SU-DHL-6 (cell line): ENCODE measurements around the gene EID2B.

ENCODE experiments used
- H2AFZ ChIP-seq: fragments of 200-600 bp; sonication (generic); 2 replicates; pipeline ENCODE4 v1.6.1; 2014; ENCODE audit warnings: low read depth, mild to moderate bottlenecking, moderate library complexity, mixed read lengths, antibody characterized with exemption, low read length; ENCODE audit not compliant: severe bottlenecking
- H3F3A ChIP-seq: fragments of 200-600 bp; shearing (Covaris generic); 2 replicates; pipeline ENCODE4 v1.6.0; 2016; ENCODE audit warnings: antibody characterized with exemption, mild to moderate bottlenecking; ENCODE audit not compliant: insufficient read depth
- H3K27ac ChIP-seq: fragments of 200-600 bp; sonication (generic); 2 replicates; pipeline ENCODE4 v1.5.1; 2016; ENCODE audit warnings: low read depth, mild to moderate bottlenecking, low read length, moderate library complexity, mixed read lengths
- H3K27me3 ChIP-seq: fragments of 200-600 bp; sonication (generic), shearing (Covaris generic); 2 replicates; pipeline ENCODE4 v1.6.0; 2014; ENCODE audit warnings: mild to moderate bottlenecking, low read length
- H3K36me3 ChIP-seq: fragments of 200-600 bp; sonication (generic); 2 replicates; pipeline ENCODE4 v1.6.1; 2014; ENCODE audit warnings: mild to moderate bottlenecking, low read length, mixed read lengths
- H3K4me2 ChIP-seq: fragments of 300-600, 200-600 bp; shearing (Covaris generic), sonication (generic); 2 replicates; pipeline ENCODE4 v1.6.0; 2014; ENCODE audit warnings: low read length, low read depth, mild to moderate bottlenecking; ENCODE audit not compliant: poor library complexity, severe bottlenecking
- H3K4me3 ChIP-seq: fragments of 200-600 bp; sonication (generic); 2 replicates; pipeline ENCODE4 v1.5.1; 2014; ENCODE audit warnings: antibody characterized with exemption, low read length, mild to moderate bottlenecking, mixed read lengths; ENCODE audit not compliant: insufficient read depth, poor library complexity, severe bottlenecking
- H3K79me2 ChIP-seq: fragments of 200-600 bp; sonication (generic); 2 replicates; pipeline ENCODE4 v1.6.1; 2014; ENCODE audit warnings: mild to moderate bottlenecking, low read length, moderate library complexity; ENCODE audit not compliant: insufficient read depth
- H3K9ac ChIP-seq: fragments of 200-600 bp; sonication (generic); 2 replicates; pipeline ENCODE4 v1.7.0; 2014; ENCODE audit warnings: mild to moderate bottlenecking, low read length
- H3K9me2 ChIP-seq: fragments of 200-600 bp; sonication (generic); replicated peaks from 2 replicates; pipeline ENCODE4 v1.6.1; 2014; ENCODE audit warnings: low read length; ENCODE audit not compliant: insufficient read depth
- H3K9me3 ChIP-seq: fragments of 200-600 bp; sonication (generic); 2 replicates; pipeline ENCODE4 v1.6.1; 2014; ENCODE audit warnings: low read length, mixed read lengths; ENCODE audit not compliant: insufficient read depth
- H4K20me1 ChIP-seq: fragments of 200-600 bp; sonication (generic); 2 replicates; pipeline ENCODE4 v1.6.1; 2014; ENCODE audit warnings: low read depth, mild to moderate bottlenecking, antibody characterized with exemption, low read length, moderate library complexity, mixed read lengths
- EZH2phosphoT487 ChIP-seq: fragments of 200-600 bp; sonication (generic), shearing (Covaris generic); conservative IDR thresholded peaks from 2 replicates; pipeline ENCODE4 v1.6.1; 2018; ENCODE audit warnings: mild to moderate bottlenecking, antibody characterized with exemption, low read length, moderate library complexity, mixed read lengths
- TF ChIP-seq, protein P1 (sequence below): fragments of 200-600 bp; sonication (generic); IDR thresholded peaks from one replicate; pipeline ENCODE4 v1.5.1; 2017; ENCODE audit warnings: antibody characterized with exemption, mild to moderate bottlenecking, low read length, moderate library complexity; ENCODE audit not compliant: insufficient read depth, poor library complexity, severe bottlenecking

Gene EID2B

DNA sequence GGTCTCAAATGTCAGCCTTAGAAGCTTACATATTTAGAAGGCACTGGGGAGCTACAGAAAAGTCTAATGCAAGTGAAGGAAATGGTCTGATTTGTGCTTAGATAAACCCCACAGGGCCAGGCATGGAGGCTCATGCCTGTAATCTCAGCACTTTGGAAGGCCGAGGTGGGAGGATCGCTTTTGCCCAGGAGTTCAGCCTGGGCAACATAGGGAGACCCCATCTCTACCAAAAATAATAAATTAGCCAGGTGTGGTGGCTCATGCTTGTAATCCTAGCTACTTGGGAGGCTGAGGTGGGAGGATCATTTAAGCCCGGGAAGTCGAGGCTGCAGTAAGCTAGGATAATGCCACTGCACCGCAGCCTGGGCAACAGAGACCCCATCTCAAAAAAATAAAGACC, 36.6 kb downstream of the EID2B start:
- TF ChIP-seq, protein P1, sequence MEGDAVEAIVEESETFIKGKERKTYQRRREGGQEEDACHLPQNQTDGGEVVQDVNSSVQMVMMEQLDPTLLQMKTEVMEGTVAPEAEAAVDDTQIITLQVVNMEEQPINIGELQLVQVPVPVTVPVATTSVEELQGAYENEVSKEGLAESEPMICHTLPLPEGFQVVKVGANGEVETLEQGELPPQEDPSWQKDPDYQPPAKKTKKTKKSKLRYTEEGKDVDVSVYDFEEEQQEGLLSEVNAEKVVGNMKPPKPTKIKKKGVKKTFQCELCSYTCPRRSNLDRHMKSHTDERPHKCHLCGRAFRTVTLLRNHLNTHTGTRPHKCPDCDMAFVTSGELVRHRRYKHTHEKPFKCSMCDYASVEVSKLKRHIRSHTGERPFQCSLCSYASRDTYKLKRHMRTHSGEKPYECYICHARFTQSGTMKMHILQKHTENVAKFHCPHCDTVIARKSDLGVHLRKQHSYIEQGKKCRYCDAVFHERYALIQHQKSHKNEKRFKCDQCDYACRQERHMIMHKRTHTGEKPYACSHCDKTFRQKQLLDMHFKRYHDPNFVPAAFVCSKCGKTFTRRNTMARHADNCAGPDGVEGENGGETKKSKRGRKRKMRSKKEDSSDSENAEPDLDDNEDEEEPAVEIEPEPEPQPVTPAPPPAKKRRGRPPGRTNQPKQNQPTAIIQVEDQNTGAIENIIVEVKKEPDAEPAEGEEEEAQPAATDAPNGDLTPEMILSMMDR: no peak
- no peak for TF ChIP-seq EZH2phosphoT487
- Histone ChIP-seq H3K27me3 (no peaks in the 10 kb centered on the region), H3K4me3 (no peak overlapping the region), H3K9me3 (no peaks in the 10 kb centered on the region), H3K9me2 (no peaks in the 10 kb centered on the region), H3K27ac (no peak overlapping the region), H3K36me3 (no peaks in the 10 kb centered on the region), H3F3A (0 out of 2 replicates have a peak, but pooled peaks cover 3% of the 10 kb centered on the region), H2AFZ (no peak overlapping the region), H3K4me2 (no peak overlapping the region), H3K9ac (no peak overlapping the region), H4K20me1 (no peaks in the 10 kb centered on the region), H3K79me2 (no peaks in the 10 kb centered on the region)

DNA sequence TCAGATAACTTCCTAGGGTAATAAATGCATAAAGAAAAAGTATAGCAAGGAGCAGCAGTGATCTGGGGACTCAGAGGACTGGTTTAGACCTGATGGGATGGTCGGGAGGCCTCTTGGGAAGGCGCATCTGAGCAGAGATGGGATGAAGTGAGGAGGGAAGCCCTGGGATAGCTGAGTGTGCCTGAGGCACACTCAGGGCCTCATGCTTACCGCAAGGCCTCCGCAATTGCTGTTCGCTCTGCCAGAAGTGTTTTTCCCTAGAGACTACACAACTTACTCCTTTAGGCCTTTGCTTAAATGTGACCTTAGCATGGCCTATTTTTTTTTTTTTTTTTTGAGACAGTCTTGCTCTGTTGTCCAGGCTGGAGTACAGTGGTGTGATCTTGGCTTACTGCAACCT, 38.0 kb downstream of the EID2B start:
- Histone ChIP-seq H3K27me3 (no peaks in the 10 kb centered on the region), H3K9ac (no peak overlapping the region), H3K79me2 (no peaks in the 10 kb centered on the region), H3F3A (0 out of 2 replicates have a peak, but pooled peaks cover 3% of the 10 kb centered on the region), H3K4me3 (no peak overlapping the region), H3K9me2 (no peaks in the 10 kb centered on the region), H3K4me2 (no peak overlapping the region), H3K9me3 (no peaks in the 10 kb centered on the region), H2AFZ (no peak overlapping the region), H3K36me3 (no peaks in the 10 kb centered on the region), H4K20me1 (no peaks in the 10 kb centered on the region), H3K27ac (no peak overlapping the region)
- TF ChIP-seq EZH2phosphoT487: no peak
- TF ChIP-seq, protein P1: no peak

DNA sequence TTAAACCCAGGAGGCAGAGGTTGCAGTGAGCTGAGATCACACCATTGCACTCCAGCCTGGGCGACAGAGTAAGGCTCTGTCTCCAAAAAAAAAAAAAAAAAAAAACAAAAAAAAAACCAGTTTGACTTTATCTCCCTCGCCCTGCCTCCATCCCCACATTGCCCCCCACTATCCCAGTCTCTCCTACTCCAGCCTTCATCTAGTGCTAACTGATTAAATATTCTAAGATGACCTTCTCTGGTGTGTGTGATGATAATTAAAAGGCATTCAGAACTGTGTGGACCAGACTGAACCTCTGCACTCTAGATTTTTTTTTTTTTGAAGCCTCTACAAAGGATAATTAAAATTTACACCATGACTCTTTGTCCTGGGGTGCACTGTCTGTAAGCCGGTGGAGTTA, 39.9 kb downstream of the EID2B start:
- Histone ChIP-seq H3K9me2 (no peaks in the 10 kb centered on the region), H3F3A (0 out of 2 replicates have a peak, but pooled peaks cover 3% of the 10 kb centered on the region), H3K4me3 (no peak overlapping the region), H3K36me3 (no peaks in the 10 kb centered on the region), H2AFZ (no peak overlapping the region), H3K4me2 (no peak overlapping the region), H3K79me2 (no peaks in the 10 kb centered on the region), H4K20me1 (no peaks in the 10 kb centered on the region), H3K27me3 (no peaks in the 10 kb centered on the region), H3K9me3 (no peaks in the 10 kb centered on the region), H3K9ac (no peak overlapping the region), H3K27ac (no peak overlapping the region)
- TF ChIP-seq EZH2phosphoT487: no peak
- TF ChIP-seq, protein P1: no peak

DNA sequence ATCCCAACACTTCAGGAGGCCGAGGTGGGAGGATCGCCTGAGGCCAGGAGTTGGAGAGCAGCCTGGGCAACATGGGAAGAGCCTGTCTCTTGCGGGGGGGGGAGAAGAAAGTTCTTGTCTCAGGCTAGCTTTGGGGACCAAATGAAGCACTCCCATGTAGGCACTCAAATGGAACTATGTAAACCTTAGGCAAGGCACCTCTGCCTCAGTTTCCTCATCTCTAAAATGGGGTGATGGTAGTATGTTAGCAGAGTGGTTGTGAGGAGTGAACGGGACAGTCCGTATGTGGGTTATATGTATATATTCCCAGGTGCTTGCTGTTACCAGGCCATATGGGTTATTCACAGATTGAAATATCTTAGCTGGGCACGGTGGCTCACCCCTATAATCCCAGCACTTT, 40.4 kb downstream of the EID2B start:
- H3K9ac ChIP-seq: no peak overlapping the region
- no peak overlapping the region for H3K4me2 ChIP-seq
- no peaks in the 10 kb centered on the region for H3K9me2 ChIP-seq
- no peaks in the 10 kb centered on the region for H3K27me3 ChIP-seq
- 0 out of 2 replicates have a peak, but pooled peaks cover 3% of the 10 kb centered on the region for H3F3A ChIP-seq
- H3K27ac ChIP-seq: no peak overlapping the region
- no peaks in the 10 kb centered on the region for H3K9me3 ChIP-seq
- no peaks in the 10 kb centered on the region for H4K20me1 ChIP-seq
- no peaks in the 10 kb centered on the region for H3K79me2 ChIP-seq
- no peaks in the 10 kb centered on the region for H3K36me3 ChIP-seq
- TF ChIP-seq, protein P1: no peak
- TF ChIP-seq EZH2phosphoT487: no peak
- H3K4me3 ChIP-seq: no peak overlapping the region
- no peak overlapping the region for H2AFZ ChIP-seq
